Neural cell (in vitro differentiated cells): ENCODE data around the gene COL28A1. TPM values are rescaled to one million over a fixed set of nuclear protein-coding genes. Genes with fewer than 3 reads are reported as not detected.

ENCODE experiments used
- H2AFZ ChIP-seq: fragments of 200-600, 300-800 bp; sonication (generic), shearing (Covaris generic); 2 replicates; pipeline ENCODE4 v1.6.0; 2014; ENCODE audit warnings: low read depth, mild to moderate bottlenecking, antibody characterized with exemption, low read length, moderate library complexity
- H3F3A ChIP-seq: fragments of 200-600 bp; shearing (Covaris generic); 2 replicates; pipeline ENCODE4 v1.6.1; 2016; ENCODE audit warnings: mild to moderate bottlenecking, moderate library complexity, mixed read lengths, antibody characterized with exemption, low read length; ENCODE audit not compliant: insufficient read depth, poor library complexity, severe bottlenecking
- H3K27ac ChIP-seq: fragments of 200-600, 300-800 bp; sonication (generic), shearing (Covaris generic); 2 replicates; pipeline ENCODE4 v1.5.1; 2014; ENCODE audit warnings: mild to moderate bottlenecking, low read length, moderate library complexity
- H3K27me3 ChIP-seq: fragments of 300-800, 200-600 bp; sonication (generic), shearing (Covaris generic); 2 replicates; pipeline ENCODE4 v1.6.0; 2014; ENCODE audit warnings: mild to moderate bottlenecking, low read depth, low read length, moderate library complexity; ENCODE audit not compliant: insufficient read depth
- H3K36me3 ChIP-seq: fragments of 300-800, 200-600 bp; sonication (generic), shearing (Covaris generic); 2 replicates; pipeline ENCODE4 v1.5.1; 2014; ENCODE audit warnings: mild to moderate bottlenecking, antibody characterized with exemption, low read length, moderate library complexity; ENCODE audit not compliant: insufficient read depth
- H3K4me2 ChIP-seq: fragments of 300-800, 200-600 bp; sonication (generic), shearing (Covaris generic); 2 replicates; pipeline ENCODE4 v1.6.0; 2014; ENCODE audit warnings: mild to moderate bottlenecking, low read length
- H3K4me3 ChIP-seq: fragments of 300-800, 200-600 bp; sonication (generic), shearing (Covaris generic); 2 replicates; pipeline ENCODE4 v1.5.1; 2014; ENCODE audit warnings: mild to moderate bottlenecking, low read length, moderate library complexity
- H3K79me2 ChIP-seq: fragments of 200-600 bp; shearing (Covaris generic); replicated peaks from 2 replicates; pipeline ENCODE4 v1.6.0; 2014; ENCODE audit warnings: mild to moderate bottlenecking, low read length, moderate library complexity; ENCODE audit not compliant: insufficient read depth
- H3K9ac ChIP-seq: fragments of 300-800, 200-600 bp; sonication (generic), shearing (Covaris generic); 2 replicates; pipeline ENCODE4 v1.6.1; 2016; ENCODE audit warnings: mild to moderate bottlenecking, low read length, mixed read lengths
- H3K9me2 ChIP-seq: fragments of 200-600 bp; shearing (Covaris generic); 2 replicates; pipeline ENCODE4 v1.6.1; 2016; ENCODE audit warnings: mild to moderate bottlenecking, low read length, mixed read lengths; ENCODE audit not compliant: insufficient read depth
- H3K9me3 ChIP-seq: fragments of 200-600, 300-800 bp; sonication (generic), shearing (Covaris generic); 2 replicates; pipeline ENCODE4 v1.6.1; 2016; ENCODE audit warnings: mild to moderate bottlenecking, mixed run types, low read length, moderate library complexity, mixed read lengths
- H4K20me1 ChIP-seq: fragments of 200-600 bp; shearing (Covaris generic); 2 replicates; pipeline ENCODE4 v1.6.1; 2016; ENCODE audit warnings: mild to moderate bottlenecking, mixed run types; ENCODE audit not compliant: insufficient read depth
- EP300 ChIP-seq: fragments of 450-650 bp; conservative IDR thresholded peaks from 2 replicates; pipeline ENCODE4 v1.6.1; 2014; ENCODE audit warnings: antibody characterized with exemption, mild to moderate bottlenecking, moderate library complexity; ENCODE audit not compliant: poor library complexity, severe bottlenecking
- EZH2 ChIP-seq: fragments of 200-600, 300-800 bp; shearing (Covaris generic), sonication (generic); IDR thresholded peaks from 2 replicates; pipeline ENCODE4 v1.6.1; 2014; ENCODE audit warnings: antibody characterized with exemption, low read length, borderline replicate concordance, mild to moderate bottlenecking; ENCODE audit not compliant: insufficient read depth, poor library complexity, severe bottlenecking
- MXI1 ChIP-seq: fragments of 450-650 bp; conservative IDR thresholded peaks from 2 replicates; pipeline ENCODE4 v1.6.1; 2014; ENCODE audit warnings: antibody characterized with exemption, mild to moderate bottlenecking; ENCODE audit not compliant: poor library complexity, severe bottlenecking
- POLR2AphosphoS5 ChIP-seq: IDR thresholded peaks from 2 replicates; pipeline ENCODE4 v1.6.1; 2012
- RAD21 ChIP-seq: fragments of 450-650 bp; conservative IDR thresholded peaks from 2 replicates; pipeline ENCODE4 v1.6.1; 2014; ENCODE audit warnings: antibody characterized with exemption, mild to moderate bottlenecking, moderate library complexity
- REST ChIP-seq: IDR thresholded peaks from 2 replicates; pipeline ENCODE4 v1.6.1; 2012; ENCODE audit warnings: borderline replicate concordance
- SMC3 ChIP-seq: fragments of 450-650 bp; conservative IDR thresholded peaks from 2 replicates; pipeline ENCODE4 v1.6.1; 2014; ENCODE audit warnings: antibody characterized with exemption, mild to moderate bottlenecking, moderate library complexity; ENCODE audit not compliant: poor library complexity
- TAF1 ChIP-seq: IDR thresholded peaks from 2 replicates; pipeline ENCODE4 v1.6.1; 2012; ENCODE audit warnings: low read depth
- polyA plus RNA-seq: library from polyadenylated mRNA; depleted of rRNA; stranded (reverse); fragments of >200 nt; gene quantifications from 2 replicates; pipeline ENCODE4 v1.2.3, GENCODE V29; 2014
- TF ChIP-seq, protein P1 (sequence below): fragments of 450-650 bp; IDR thresholded peaks from 2 replicates; pipeline ENCODE4 v1.5.1; 2014; ENCODE audit warnings: antibody characterized with exemption, mild to moderate bottlenecking, moderate library complexity; ENCODE audit not compliant: poor library complexity, severe bottlenecking

COL28A1 gene
- polyA plus RNA-seq, 1 donor from 2014 or later, result 1.0 TPM

DNA sequence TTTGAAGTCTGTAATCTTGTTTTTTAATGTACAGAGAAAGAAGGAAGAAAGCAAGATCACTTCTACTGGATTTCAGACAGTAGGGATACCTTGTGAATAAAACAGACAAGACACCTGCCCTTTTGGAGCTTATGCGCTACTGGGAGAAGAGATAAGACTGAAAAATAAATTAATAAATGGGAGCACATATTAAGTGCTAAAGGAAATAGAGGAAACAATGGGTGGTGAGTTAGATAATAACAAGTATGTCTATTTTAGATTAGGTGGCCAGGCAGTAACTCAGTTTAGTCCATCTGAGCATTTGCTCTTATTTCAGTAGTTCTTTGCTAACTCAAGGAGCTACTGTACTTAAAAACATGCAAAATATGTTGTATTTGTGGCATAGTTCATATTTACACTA lies 46.9 kb upstream of the COL28A1 start:
- H3K4me3 ChIP-seq, result no peak overlapping the region
- TF ChIP-seq EP300 (no peak), EZH2 (no peak), REST (no peak), SMC3 (no peak), POLR2AphosphoS5 (no peak), RAD21 (no peak), MXI1 (no peak), TAF1 (no peak)
- TF ChIP-seq, protein P1, sequence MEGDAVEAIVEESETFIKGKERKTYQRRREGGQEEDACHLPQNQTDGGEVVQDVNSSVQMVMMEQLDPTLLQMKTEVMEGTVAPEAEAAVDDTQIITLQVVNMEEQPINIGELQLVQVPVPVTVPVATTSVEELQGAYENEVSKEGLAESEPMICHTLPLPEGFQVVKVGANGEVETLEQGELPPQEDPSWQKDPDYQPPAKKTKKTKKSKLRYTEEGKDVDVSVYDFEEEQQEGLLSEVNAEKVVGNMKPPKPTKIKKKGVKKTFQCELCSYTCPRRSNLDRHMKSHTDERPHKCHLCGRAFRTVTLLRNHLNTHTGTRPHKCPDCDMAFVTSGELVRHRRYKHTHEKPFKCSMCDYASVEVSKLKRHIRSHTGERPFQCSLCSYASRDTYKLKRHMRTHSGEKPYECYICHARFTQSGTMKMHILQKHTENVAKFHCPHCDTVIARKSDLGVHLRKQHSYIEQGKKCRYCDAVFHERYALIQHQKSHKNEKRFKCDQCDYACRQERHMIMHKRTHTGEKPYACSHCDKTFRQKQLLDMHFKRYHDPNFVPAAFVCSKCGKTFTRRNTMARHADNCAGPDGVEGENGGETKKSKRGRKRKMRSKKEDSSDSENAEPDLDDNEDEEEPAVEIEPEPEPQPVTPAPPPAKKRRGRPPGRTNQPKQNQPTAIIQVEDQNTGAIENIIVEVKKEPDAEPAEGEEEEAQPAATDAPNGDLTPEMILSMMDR, result no peak
- H3K9ac ChIP-seq, result no peak overlapping the region
- no peaks in the 10 kb centered on the region for H3K9me3 ChIP-seq
- no peaks in the 10 kb centered on the region for H3K27me3 ChIP-seq
- H3K79me2 ChIP-seq, result peaks cover 4% of the 10 kb centered on the region
- no peak overlapping the region for H3K27ac ChIP-seq
- H3K36me3 ChIP-seq, result no peaks in the 10 kb centered on the region
- no peaks in the 10 kb centered on the region for H3F3A ChIP-seq
- no peaks in the 10 kb centered on the region for H3K9me2 ChIP-seq
- H2AFZ ChIP-seq, result no peak overlapping the region
- H4K20me1 ChIP-seq, result no peaks in the 10 kb centered on the region
- H3K4me2 ChIP-seq, result no peak overlapping the region

- H3K9me3 ChIP-seq, result no peaks in the 10 kb centered on the region
- H3K9me2 ChIP-seq, result no peaks in the 10 kb centered on the region
- peak overlapping the region; percentile 39 for H3K4me3 ChIP-seq
- H4K20me1 ChIP-seq, result no peaks in the 10 kb centered on the region
- H3K27ac ChIP-seq, result no peak overlapping the region
- H3K4me2 ChIP-seq, result no peak overlapping the region
- no peaks in the 10 kb centered on the region for H3K27me3 ChIP-seq
- H2AFZ ChIP-seq, result no peak overlapping the region
- no peak overlapping the region for H3K9ac ChIP-seq
- TF ChIP-seq POLR2AphosphoS5 (peak; percentile 76), REST (no peak)
- H3K36me3 ChIP-seq, result no peaks in the 10 kb centered on the region
- no peaks in the 10 kb centered on the region for H3F3A ChIP-seq
- peaks cover 4% of the 10 kb centered on the region for H3K79me2 ChIP-seq
These were observed 46.0 kb upstream of the COL28A1 start for GRCh38 chr7:7581531-7582179.
